DMS53 (cell line): ENCODE data around the gene THOP1.

ENCODE experiments used
- DNase-seq: peaks from one replicate; lab custom pipeline; 2025; lab: John Stamatoyannopoulos, UW

The THOP1 gene

GRCh38 chr19:2785244-2785997, at the start of gene THOP1:
Gene THOP1 (plus strand): TSS chr19:2785503. CDS start chr19:2785663, 160 bp downstream.
- DNase-seq: peak; percentile 99

GRCh38 chr19:2736550-2737190, 48.6 kb upstream of the THOP1 start:
- DNase-seq: no peak

- DNase-seq: peak; percentile 96
Observed at GRCh38 chr19:2739602-2740313, 45.5 kb upstream of the THOP1 start, which contains the start of gene SLC39A3. Gene SLC39A3 (minus strand): TSS chr19:2740017. CDS start chr19:2737257, 2,760 bp downstream.

DNA sequence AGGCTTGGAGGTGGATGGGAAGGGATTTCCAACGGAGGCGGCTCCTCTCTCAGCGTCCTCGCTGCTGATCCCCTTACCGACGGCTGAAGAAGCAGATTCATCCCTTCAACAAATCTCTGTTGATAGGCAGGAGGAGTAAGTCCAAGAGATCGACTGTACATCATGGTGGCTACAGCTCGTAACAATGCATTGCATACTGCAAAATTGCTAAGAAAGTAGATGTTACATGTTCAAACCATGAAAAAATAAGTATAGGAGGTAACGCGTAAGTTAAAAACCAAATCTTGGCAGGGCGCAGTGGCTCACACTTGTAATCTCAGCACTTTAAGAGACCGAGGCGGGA, 45.0 kb upstream of the THOP1 start:
- no peak for DNase-seq

- no peak for DNase-seq
Observed at GRCh38 chr19:2743099-2743498, 42.2 kb upstream of the THOP1 start.

- no peak for DNase-seq
Observed at GRCh38 chr19:2744113-2744512, 41.2 kb upstream of the THOP1 start.

DNA sequence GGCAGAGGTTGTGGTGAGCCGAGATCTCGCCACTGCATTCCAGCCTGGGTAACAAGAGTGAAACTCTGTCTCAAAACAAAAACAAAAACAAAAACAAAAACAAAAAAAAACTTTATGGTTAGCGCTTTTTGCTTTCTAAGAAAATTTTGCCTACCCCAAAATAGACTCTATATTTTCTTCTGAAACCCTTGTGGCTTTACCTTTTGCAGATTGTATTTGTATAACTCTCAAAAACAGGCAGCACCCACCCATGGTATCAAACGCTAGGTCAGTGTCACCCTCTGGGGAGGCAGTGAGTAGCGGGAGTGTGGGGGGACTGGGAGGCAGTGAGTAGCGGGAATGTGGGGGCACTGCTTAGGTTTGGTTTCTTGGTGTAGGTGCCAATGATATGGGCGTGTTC, 38.0 kb upstream of the THOP1 start:
- no peak for DNase-seq

DNA sequence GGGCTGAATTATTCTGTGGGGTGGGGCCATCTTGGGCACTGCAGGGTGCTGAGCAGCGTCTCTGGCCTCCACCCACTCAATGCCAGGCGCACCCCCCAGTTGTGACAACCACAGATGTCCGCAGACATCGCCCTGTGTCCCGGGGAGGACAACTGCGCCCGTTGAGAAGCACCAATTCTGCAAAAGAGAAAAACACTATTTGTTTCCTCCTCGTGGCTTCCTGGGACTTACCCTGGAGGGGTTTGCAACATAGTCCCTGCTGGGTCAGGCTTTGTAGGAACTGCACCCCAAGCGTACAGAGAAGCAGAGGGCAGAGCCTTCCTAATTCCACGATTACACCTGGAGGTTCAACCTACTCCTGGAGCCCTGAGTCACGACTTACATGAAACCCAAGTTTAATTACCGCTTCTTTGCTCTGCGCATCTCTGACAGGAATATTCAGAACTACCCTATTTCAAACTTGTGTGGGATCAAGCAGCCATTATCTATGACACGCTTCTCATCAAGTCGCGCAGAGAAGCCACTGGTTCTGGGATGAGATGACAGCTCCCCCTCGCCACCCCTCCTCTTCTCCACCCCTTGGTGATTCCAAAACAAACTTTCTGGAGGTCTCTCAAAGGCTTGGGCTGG, 34.4 kb upstream of the THOP1 start:
- DNase-seq: no peak

DNA sequence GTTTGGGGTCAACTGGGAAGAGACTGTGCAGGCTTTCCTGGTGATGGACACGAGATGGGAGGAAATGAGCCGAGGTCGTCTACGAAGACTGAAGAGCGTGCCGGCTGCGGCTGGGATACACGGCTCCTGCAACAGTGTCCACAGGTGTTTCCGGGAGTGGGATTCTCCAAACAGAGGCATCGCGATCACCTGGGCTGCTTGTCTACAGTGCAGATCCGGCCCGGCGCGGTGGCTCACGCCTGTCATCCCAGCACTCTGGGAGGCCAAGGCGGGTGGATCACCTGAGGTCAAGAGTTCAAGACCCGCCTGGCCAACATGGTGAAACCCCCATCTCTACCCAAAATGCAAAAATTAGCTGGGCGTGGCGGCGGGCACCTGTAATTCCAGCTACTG, 33.9 kb upstream of the THOP1 start:
- DNase-seq: no peak

DNA sequence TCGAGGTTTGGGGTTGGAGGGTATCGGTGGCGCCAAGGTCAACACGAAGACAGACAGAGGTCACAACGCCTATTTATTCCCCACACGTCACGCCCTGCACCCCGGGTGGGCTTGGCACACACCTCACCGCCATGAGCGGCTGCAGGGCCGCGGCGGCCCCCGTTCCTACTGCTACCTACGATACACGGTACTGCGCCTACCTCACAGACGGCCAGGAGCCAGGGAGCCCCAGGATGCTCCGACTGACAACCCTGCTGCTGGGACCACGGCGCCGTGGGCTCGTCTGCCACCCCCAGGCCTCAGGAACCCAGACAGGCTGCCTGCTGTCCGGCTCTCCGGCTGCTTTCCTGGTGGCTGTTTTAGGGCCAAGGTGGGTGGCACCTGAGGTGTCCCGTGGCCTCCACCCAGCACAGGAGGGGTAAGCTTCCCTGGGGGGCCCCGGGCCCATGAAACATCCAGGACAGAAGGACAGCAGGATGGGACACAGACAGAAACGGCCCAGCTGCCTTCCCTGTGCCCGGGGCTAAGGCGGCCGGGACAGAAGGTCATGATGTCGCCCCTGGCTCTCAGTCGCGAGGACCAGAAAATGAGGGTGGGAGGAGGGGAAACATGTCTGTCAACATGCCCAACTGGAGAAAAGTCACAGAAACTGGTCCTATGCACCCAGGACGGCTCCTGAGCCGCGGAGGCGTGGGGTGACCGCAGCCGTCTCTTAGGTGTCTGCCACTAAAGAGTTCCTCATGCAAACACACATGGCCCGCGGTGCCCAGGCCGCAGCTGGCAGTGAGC, 30.4 kb upstream of the THOP1 start:
- DNase-seq: no peak

GRCh38 chr19:2755448-2755705, 29.9 kb upstream of the THOP1 start:
- no peak for DNase-seq

- DNase-seq: no peak
Observed at GRCh38 chr19:2755811-2756210, 29.5 kb upstream of the THOP1 start.

DNA sequence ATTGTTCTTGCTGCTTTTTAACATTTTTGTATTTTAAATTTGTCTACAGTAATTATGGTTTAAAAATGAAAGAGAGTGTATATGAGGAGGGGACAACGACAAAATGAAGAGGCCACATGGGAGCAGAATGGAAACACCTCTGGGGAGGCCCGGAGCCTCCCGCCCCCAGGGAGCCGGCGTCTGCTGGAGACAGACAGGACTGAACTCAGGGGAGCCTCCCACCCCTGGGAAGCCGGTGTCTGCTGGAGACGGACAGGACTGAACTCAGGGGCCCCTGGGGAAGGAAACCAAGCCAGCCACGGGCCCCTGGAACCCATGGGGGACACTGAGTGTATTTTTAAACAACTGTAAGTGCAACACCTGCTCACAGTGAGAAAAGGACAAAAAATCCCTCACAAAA, 28.8 kb upstream of the THOP1 start:
- DNase-seq: no peak

DNA sequence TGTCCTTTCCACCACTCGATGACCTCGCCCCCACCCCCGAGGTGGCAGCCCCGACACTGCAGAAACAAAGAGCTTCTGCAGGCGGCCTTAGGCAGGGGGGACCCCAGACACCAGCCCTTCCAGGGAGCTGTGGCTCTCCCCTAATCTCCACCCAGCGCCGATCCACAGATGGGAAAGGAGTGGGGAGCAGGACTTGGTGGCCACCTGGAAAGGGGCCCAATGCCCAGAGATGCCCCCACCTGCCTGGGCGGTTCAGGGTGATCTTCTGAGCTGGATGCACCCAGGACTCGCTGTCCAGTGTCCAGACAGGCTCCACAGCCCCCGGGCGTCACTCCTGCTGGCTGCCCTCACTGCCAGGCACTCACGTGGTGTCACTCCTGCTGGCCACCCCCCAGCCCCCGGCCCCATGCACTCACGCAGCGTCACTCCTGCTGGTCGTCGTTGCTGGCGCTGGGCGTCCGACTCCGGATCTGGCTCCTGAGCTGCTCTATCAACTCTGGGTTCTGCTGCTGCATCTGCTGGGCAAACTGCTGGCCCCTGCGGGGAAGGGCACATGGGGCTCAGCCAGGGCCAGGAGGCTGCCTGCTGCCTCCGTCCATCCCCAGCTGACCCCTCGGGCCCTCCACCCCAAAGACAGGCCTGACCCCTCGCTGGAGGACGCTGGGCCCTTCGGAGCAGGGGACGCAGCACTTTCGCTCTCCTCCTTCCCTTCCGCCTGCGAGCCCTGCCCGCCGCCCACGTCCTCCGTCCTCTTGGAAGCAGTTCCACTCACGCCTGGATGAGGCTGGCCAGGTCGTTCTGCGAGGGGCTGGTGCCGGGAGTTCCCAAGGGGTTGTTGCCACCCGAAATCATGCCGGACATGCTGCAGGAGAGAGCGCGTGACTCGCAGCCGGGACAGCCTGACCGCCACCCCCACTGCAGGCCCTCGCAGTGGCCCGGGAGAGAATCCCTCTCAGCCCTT, 28.1 kb upstream of the THOP1 start:
- DNase-seq: no peak

DNA sequence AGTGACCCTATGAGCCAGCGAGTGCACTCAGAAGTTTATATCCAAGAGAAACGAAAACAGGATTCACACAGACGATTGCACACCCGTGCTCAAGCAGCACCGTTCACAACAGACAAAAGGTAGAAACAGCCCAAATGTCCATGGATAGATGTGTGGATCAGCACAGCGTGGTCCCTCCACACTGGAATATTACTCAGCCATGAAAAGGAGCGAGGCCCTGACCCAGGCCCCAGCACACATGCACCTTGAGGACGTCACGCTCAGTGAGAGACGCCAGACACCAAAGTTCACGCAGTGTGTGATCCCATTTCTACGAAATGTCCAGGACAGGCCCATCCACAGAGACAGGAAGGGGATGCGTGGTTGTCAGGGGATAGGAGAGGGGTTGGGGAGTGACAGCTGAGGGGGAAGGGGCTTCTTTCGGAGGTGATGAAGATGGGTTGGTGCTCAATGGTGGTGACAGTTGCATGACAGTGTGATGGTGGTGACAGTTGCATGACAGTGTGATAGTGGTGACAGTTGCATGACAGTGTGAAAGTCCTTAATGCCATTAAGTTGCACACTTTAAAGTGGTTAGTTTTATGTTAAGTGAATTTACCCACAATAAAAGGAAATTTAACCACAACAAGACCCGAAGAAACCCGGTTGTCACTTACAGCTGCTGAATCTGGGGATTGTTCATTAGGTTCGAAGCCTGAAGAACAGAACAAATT, 26.5 kb upstream of the THOP1 start:
- no peak for DNase-seq

DNA sequence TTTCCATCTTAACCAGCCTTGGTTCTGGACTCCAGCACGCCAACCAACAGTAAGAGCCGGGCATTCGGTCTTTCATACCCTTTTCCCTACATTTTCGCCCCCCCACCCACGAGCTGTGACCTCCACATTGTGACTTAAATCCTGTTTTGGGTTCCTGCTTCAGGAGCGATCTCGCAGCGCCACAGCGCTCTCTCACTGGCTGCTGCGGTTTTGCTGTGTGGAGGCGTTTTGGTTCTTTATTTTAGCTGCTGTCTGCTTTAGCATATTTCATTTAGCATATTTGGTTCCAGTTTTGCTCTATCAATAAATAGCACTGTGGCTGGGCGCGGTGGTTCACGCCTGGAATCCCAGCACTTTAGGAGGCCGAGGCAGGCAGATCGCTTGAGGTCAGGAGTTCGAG, 25.9 kb upstream of the THOP1 start:
- no peak for DNase-seq

GRCh38 chr19:2759965-2760364, 25.3 kb upstream of the THOP1 start:
- no peak for DNase-seq

DNA sequence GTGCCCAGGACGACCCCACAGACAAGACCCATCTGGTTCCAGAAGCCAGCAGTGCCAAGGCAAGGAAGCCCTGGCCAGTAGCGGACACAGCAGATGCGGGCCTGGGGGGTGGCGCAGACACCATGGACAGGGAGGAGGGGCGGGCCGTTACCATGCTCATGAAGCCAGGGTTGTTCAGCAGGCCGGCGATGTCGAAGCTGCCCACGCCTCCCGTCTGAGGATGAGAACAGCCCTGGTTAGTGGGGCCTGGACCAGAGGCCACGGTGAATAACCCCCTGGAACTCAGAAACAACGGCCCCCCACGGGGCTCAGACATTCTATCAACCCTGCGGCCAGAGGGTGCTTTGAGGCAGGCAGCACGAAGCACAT, 24.0 kb upstream of the THOP1 start:
- DNase-seq: no peak

GRCh38 chr19:2761876-2762782, 23.2 kb upstream of the THOP1 start:
- DNase-seq: no peak
